CD4-positive, alpha-beta T cell treated with Interleukin-6 for 4 hours (primary cell): Measurements from ENCODE around the gene SLC35E1.
"Not testable (repeated sequence)": the region's sequence is repeated elsewhere in the genome, so short reads cannot be mapped to it uniquely, and the experiment has no call there.

ENCODE experiments used
- DNase-seq: peaks from one replicate; pipeline ENCODE4 v3.0.0-alpha.2; 2020; ENCODE audit warnings: mixed read lengths

Gene SLC35E1

GRCh38 chr19:16543734-16544133 lies 28.5 kb downstream of the SLC35E1 start:
- DNase-seq, result not testable (repeated sequence)

- no peak for DNase-seq
These were observed 29.2 kb downstream of the SLC35E1 start for GRCh38 chr19:16542910-16543472.

GRCh38 chr19:16542045-16542909 lies 29.9 kb downstream of the SLC35E1 start, which contains the start of gene CHERP:
TSS of gene CHERP (minus strand) at chr19:16542437. CDS start at chr19:16542378, 59 bp downstream.
- peak; percentile 96 for DNase-seq

- peak; percentile 19 for DNase-seq
These were observed 30.6 kb downstream of the SLC35E1 start for GRCh38 chr19:16541526-16542044.

GRCh38 chr19:16540948-16541347 lies 31.3 kb downstream of the SLC35E1 start:
- DNase-seq, result no peak

- no peak for DNase-seq
These were observed 35.1 kb downstream of the SLC35E1 start for GRCh38 chr19:16537111-16537510.

GRCh38 chr19:16536130-16536529 lies 36.1 kb downstream of the SLC35E1 start:
- no peak for DNase-seq

GRCh38 chr19:16535381-16535780 lies 36.8 kb downstream of the SLC35E1 start:
- DNase-seq, result no peak

GRCh38 chr19:16532440-16533234 lies 39.6 kb downstream of the SLC35E1 start:
- no peak for DNase-seq

- DNase-seq, result no peak
These were observed 40.9 kb downstream of the SLC35E1 start for GRCh38 chr19:16531380-16531669.

GRCh38 chr19:16530540-16531379 lies 41.5 kb downstream of the SLC35E1 start:
- DNase-seq, result no peak

- DNase-seq, result no peak
These were observed 42.6 kb downstream of the SLC35E1 start for GRCh38 chr19:16529466-16530144.

GRCh38 chr19:16527971-16528521 lies 44.2 kb downstream of the SLC35E1 start:
- DNase-seq, result peak; percentile 58

GRCh38 chr19:16527334-16527935 lies 44.8 kb downstream of the SLC35E1 start:
- no peak for DNase-seq

- DNase-seq, result no peak
These were observed 46.3 kb downstream of the SLC35E1 start for GRCh38 chr19:16525751-16526481.

- DNase-seq, result no peak
These were observed 47.1 kb downstream of the SLC35E1 start for GRCh38 chr19:16524991-16525734.

- DNase-seq, result no peak
These were observed 49.4 kb downstream of the SLC35E1 start for GRCh38 chr19:16522559-16523377.

GRCh38 chr19:16521715-16522289 lies 50.4 kb downstream of the SLC35E1 start:
- no peak for DNase-seq
